Adipocyte (in vitro differentiated cells): ENCODE measurements around the gene SPNS1.
A peak's percentile ranks its signal among the peaks of the same experiment; 100 is the strongest.
"Not testable (repeated sequence)": the region's sequence is repeated elsewhere in the genome, so short reads cannot be mapped to it uniquely, and the experiment has no call there.

ENCODE experiments used
- DNase-seq: peaks from one replicate; pipeline ENCODE4 v3.0.0-alpha.2; 2015; ENCODE audit warnings: low read depth
- H3K27me3 ChIP-seq: replicated peaks from 2 replicates; pipeline ENCODE4 v1.7.0; 2013; ENCODE audit warnings: mild to moderate bottlenecking, low read length, moderate library complexity; ENCODE audit not compliant: control insufficient read depth, insufficient read depth
- H3K36me3 ChIP-seq: 2 replicates; pipeline ENCODE4 v1.7.0; 2013; ENCODE audit warnings: low read length, mild to moderate bottlenecking, moderate library complexity; ENCODE audit not compliant: control insufficient read depth, insufficient read depth, severe bottlenecking
- H3K4me1 ChIP-seq: 2 replicates; pipeline ENCODE4 v1.7.0; 2013; ENCODE audit warnings: mild to moderate bottlenecking, low read length, moderate library complexity; ENCODE audit not compliant: control insufficient read depth, insufficient read depth
- H3K4me3 ChIP-seq: 2 replicates; pipeline ENCODE4 v1.7.0; 2013; ENCODE audit warnings: mild to moderate bottlenecking, low read length, moderate library complexity
- H3K9ac ChIP-seq: 2 replicates; pipeline ENCODE4 v1.7.0; 2013; ENCODE audit warnings: mild to moderate bottlenecking, low read length, moderate library complexity
- H3K9me3 ChIP-seq: 2 replicates; pipeline ENCODE4 v1.7.0; 2013; ENCODE audit warnings: mild to moderate bottlenecking, low read length, moderate library complexity; ENCODE audit not compliant: control insufficient read depth

The SPNS1 gene

DNA sequence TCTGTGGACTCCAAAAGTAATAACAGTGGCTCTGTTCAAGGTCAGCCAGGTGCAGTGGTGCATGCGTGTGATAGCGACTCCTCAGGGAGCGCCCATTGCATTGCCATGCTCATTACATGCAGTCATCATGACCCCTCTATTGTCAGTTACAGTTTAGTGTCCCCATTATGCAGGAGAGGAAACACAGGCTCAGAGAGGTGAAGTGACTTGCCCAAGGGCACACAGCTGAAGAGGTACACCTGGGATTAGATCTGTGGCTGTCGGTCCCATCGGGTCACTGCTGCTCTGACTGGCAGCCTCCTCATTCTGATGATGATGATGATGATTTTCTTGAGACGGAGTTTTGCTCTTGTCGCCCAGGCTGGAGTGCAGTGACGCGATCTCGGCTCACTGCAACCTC lies 17.9 kb downstream of the SPNS1 start:
- DNase-seq = no peak
- Histone ChIP-seq H3K9ac (no peak overlapping the region), H3K27me3 (no peaks in the 10 kb centered on the region), H3K4me1 (no peaks in the 10 kb centered on the region), H3K9me3 (peaks cover under 1% of the 10 kb centered on the region), H3K36me3 (peaks cover 1% of the 10 kb centered on the region), H3K4me3 (no peak overlapping the region)

DNA sequence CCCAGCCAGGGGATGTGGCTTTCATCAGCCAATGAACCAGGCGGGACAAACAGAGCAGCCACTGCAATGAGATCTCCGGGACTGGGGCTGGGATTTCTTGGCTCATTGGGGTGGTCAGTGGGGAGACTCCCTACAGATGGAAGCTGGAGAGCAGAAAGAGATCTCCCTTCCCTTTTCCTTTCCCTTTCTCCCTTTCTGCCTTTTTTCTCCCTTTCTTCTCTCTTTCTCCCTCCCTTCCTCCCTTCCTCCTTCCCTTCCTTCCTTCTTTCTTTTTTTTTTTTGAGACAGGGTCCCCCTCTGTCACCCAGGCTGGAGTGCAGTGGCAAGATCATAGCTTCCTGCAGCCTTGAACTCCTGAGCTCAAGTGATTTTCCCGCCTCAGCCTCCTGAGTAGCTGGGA lies 24.3 kb downstream of the SPNS1 start:
- H3K27me3 ChIP-seq = peaks cover 10% of the 10 kb centered on the region
- H3K4me1 ChIP-seq = no peaks in the 10 kb centered on the region
- H3K36me3 ChIP-seq = no peaks in the 10 kb centered on the region
- H3K9me3 ChIP-seq = no peaks in the 10 kb centered on the region
- no peak overlapping the region for H3K9ac ChIP-seq
- H3K4me3 ChIP-seq = no peak overlapping the region
- DNase-seq = no peak

GRCh38 chr16:28999577-28999976 lies 25.0 kb downstream of the SPNS1 start:
- Histone ChIP-seq H3K36me3 (no peaks in the 10 kb centered on the region), H3K9ac (no peak overlapping the region), H3K9me3 (no peaks in the 10 kb centered on the region), H3K4me3 (no peak overlapping the region), H3K4me1 (no peaks in the 10 kb centered on the region), H3K27me3 (peaks cover 10% of the 10 kb centered on the region)
- no peak for DNase-seq

GRCh38 chr16:29000019-29000418 lies 25.4 kb downstream of the SPNS1 start:
- no peak overlapping the region for H3K9ac ChIP-seq
- peaks cover 10% of the 10 kb centered on the region for H3K27me3 ChIP-seq
- H3K4me3 ChIP-seq = no peak overlapping the region
- H3K36me3 ChIP-seq = no peaks in the 10 kb centered on the region
- H3K9me3 ChIP-seq = no peaks in the 10 kb centered on the region
- H3K4me1 ChIP-seq = no peaks in the 10 kb centered on the region
- DNase-seq = no peak

- not testable (repeated sequence) for DNase-seq
Observed at GRCh38 chr16:29004496-29005139, 30.0 kb downstream of the SPNS1 start.

DNA sequence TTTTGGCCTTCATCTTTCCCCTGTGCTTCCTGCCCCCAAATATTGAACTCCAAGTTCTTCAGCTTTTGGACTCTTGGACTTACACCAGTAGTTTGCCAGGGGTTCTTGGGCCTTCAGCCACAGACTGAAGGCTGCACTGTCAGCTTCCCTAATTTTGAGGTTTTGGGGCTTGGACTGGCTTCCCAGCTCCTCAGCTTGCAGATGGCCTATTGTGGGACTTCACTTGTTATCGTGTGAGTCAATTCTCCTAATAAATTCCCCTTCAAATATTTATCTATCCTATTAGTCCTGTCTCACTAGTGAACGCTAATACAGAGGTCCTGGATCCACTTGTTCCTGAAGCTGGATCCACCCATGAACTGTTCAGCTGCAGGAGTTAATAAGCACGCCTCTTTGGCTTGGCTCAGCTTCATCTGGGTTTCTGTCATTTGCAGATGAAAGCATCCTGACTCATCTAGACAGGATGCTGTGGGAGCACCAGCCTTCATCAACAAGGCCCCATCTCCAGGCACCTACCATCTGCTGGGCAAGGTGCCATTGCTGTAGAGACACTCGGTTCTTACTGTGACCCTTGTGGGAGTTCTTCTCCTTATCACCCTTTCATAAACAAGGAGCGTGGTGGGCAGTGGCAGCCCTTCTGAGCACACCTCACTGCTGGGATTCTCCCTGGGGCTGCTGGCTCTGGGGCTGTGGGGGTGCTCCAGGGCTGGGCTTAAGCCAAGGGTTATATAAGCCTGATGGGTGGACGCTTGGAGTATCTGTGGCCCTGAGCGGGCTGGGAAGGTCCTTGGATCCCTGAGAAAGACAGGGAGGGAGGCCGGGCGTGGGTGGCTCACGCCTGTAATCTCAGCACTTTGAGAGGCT lies 33.4 kb downstream of the SPNS1 start:
- DNase-seq = no peak

More at GRCh38 chr16:29004496-29005139, 30.0 kb downstream of the SPNS1 start:
- H3K36me3 ChIP-seq, H3K9me3 ChIP-seq, H3K4me3 ChIP-seq, H3K4me1 ChIP-seq, H3K9ac ChIP-seq: not testable (repeated sequence)
- H3K27me3 ChIP-seq = peaks cover 11% of the 10 kb centered on the region

GRCh38 chr16:29009050-29009837 lies 34.7 kb downstream of the SPNS1 start:
- Histone ChIP-seq H3K9me3 (no peaks in the 10 kb centered on the region), H3K36me3 (no peaks in the 10 kb centered on the region), H3K27me3 (peaks cover 11% of the 10 kb centered on the region), H3K4me3 (no peak overlapping the region), H3K4me1 (peaks cover 13% of the 10 kb centered on the region), H3K9ac (no peak overlapping the region)
- DNase-seq = no peak

More for the DNA sequence above, 33.4 kb downstream of the SPNS1 start:
- Histone ChIP-seq H3K27me3 (peaks cover 11% of the 10 kb centered on the region), H3K9me3 (no peaks in the 10 kb centered on the region), H3K4me3 (no peak overlapping the region), H3K36me3 (no peaks in the 10 kb centered on the region), H3K4me1 (peaks cover 8% of the 10 kb centered on the region), H3K9ac (no peak overlapping the region)

GRCh38 chr16:29009838-29010166 lies 35.2 kb downstream of the SPNS1 start:
- Histone ChIP-seq H3K9ac (no peak overlapping the region), H3K27me3 (peaks cover 11% of the 10 kb centered on the region)
- DNase-seq = no peak

DNA sequence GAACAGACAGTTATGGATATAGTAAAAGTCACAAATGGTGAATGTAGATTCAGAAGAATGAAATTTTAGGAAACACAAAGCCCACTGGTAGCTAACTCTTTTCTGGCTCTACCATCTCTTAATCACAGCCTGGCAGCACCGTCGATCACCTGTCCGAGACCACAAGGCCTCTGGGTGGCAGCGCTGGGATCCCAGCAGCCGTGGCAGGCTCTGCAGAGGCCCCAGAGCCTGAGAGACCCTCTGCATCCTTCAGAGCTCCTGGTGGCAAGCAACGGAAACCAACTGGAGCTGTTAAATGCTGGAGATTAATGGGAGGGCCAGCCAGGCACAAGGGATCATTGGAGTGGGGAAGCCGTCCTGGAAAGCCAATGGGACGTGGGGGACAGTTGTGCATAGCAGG lies 36.5 kb downstream of the SPNS1 start:
- Histone ChIP-seq H3K4me3 (no peak overlapping the region), H3K36me3 (no peaks in the 10 kb centered on the region), H3K9me3 (no peaks in the 10 kb centered on the region), H3K27me3 (peaks cover 5% of the 10 kb centered on the region), H3K4me1 (peaks cover 13% of the 10 kb centered on the region), H3K9ac (no peak overlapping the region)
- no peak for DNase-seq

More at GRCh38 chr16:29009838-29010166, 35.2 kb downstream of the SPNS1 start:
- Histone ChIP-seq H3K4me3 (no peak overlapping the region), H3K36me3 (no peaks in the 10 kb centered on the region), H3K9me3 (no peaks in the 10 kb centered on the region), H3K4me1 (peaks cover 13% of the 10 kb centered on the region)

GRCh38 chr16:29011851-29012250 lies 37.3 kb downstream of the SPNS1 start:
- no peak for DNase-seq
- Histone ChIP-seq H3K27me3 (peaks cover 5% of the 10 kb centered on the region), H3K4me3 (no peak overlapping the region), H3K9ac (no peak overlapping the region), H3K4me1 (peaks cover 13% of the 10 kb centered on the region), H3K36me3 (no peaks in the 10 kb centered on the region), H3K9me3 (no peaks in the 10 kb centered on the region)

- H3K9ac ChIP-seq = peak overlapping the region; percentile 38
- H3K9me3 ChIP-seq = no peaks in the 10 kb centered on the region
- H3K36me3 ChIP-seq = no peaks in the 10 kb centered on the region
- no peak overlapping the region for H3K4me3 ChIP-seq
- H3K4me1 ChIP-seq = peaks cover 13% of the 10 kb centered on the region
- H3K27me3 ChIP-seq = peaks cover 5% of the 10 kb centered on the region
- DNase-seq = no peak
Observed at GRCh38 chr16:29012913-29013553, 38.5 kb downstream of the SPNS1 start.
